ENCODE data around the gene GNPNAT1. TPM values are rescaled to one million over a fixed set of nuclear protein-coding genes. Genes with fewer than 3 reads are reported as not detected.

The GNPNAT1 gene
- polyA plus RNA-seq, 1 of the 3 experiments (the other 2 are of a cell fraction): 15.2 TPM

DNA sequence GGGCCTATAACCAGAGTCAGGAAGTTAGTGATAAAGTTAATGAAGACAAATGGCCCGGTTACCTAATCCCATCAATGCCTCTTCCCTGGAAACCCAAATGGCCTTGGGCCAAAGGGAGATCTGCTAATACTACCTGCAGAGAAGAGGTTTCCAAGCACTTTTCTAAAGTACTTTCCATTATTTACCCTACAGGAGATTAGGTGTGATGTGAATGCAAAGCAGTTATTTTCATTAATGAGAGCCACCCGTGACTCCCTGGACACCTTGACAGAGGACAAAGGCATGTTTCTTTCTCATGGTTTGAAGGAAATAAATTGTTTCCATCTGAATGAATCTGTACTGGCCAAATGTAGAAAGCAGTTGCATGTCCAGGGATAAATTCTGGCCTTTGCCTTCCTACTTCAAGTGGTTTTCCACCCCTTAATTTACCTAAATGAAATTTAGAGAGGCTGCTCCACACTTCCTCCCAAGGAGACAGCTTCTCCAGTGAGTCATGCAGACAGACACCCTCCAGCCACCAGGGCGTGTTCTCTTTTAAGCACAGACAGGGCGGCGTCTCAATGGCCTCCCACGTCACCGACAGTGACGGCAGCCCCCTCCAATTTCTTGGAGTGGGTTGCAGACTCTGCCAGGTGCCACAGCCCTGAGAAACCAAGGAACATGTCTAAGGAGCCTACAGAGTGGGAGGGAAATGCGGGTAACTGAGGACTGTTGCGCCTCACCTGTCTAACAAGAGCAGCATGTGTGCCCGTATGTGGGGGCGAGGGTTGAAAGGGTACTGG is 43.9 kb upstream of the GNPNAT1 start:
- Histone ChIP-seq H3K4me3 (ENCODE audit: low read depth in 2 of 2, low read length in 1 of 2) (peak overlapping the region; percentile 15 to 47; a peak in 2 of 4 replicates), H3K9me3 (no peaks in the 10 kb centered on the region), H2AFZ (ENCODE audit: low read depth) (no peak overlapping the region; the same call in 1 of the 2 replicates), H3F3A (replicated peaks; ENCODE audit: insufficient read depth) (peaks cover 36% of the 10 kb centered on the region), H4K20me1 (ENCODE audit: insufficient read depth) (no peaks in the 10 kb centered on the region), H3K4me1 (ENCODE audit: control insufficient read depth in 1 of 2, insufficient read depth in 2 of 2, low read depth in 1 of 2, low read length in 1 of 2) (peaks cover 26 to 48% of the 10 kb centered on the region in 2 experiments), H3K79me2 (ENCODE audit: insufficient read depth) (no peaks in the 10 kb centered on the region), H3K27ac (ENCODE audit: low read depth in 2 of 2, low read length in 1 of 2) (peak overlapping the region; percentile 92 to 95), H3K9ac (peak overlapping the region; percentile 65; the same call in 1 of the 2 replicates), H3K36me3 (replicated peaks in 1 of 2; ENCODE audit: control insufficient read depth in 1 of 2, insufficient read depth in 2 of 2, low read length in 1 of 2) (no peaks in the 10 kb centered on the region), H3K4me2 (peak overlapping the region; percentile 66), H3K9me2 (no peaks in the 10 kb centered on the region), H3K27me3 (ENCODE audit: insufficient read depth) (no peaks in the 10 kb centered on the region)
- ChIA-PET POLR2A (no interaction called here), CTCF (interaction anchor here (0.7 to 1.9 kb wide), 6 partner anchors 13 to 471 kb away, joined by 3 to 6 read pairs (median 4); no protein-coding TSS in a partner anchor)
- peak; percentile 63 for DNase-seq
- WGBS (ENCODE audit: low lambda C conversion rate): 31% methylated on average over 12 of the region's 12 CpGs
- no peak for TF ChIP-seq EZH2phosphoT487 (IDR thresholded peaks at IDR 0.05; ENCODE audit: borderline replicate concordance, low read depth)
- peak; percentile 71 for TF ChIP-seq FOSL2 (IDR thresholded peaks at IDR 0.05; ENCODE audit: borderline replicate concordance, low read depth)
- TF ChIP-seq, protein P1, sequence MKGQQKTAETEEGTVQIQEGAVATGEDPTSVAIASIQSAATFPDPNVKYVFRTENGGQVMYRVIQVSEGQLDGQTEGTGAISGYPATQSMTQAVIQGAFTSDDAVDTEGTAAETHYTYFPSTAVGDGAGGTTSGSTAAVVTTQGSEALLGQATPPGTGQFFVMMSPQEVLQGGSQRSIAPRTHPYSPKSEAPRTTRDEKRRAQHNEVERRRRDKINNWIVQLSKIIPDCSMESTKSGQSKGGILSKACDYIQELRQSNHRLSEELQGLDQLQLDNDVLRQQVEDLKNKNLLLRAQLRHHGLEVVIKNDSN (IDR thresholded peaks at IDR 0.05; ENCODE audit: borderline replicate concordance, low read depth): no peak
- no peak for TF ChIP-seq TAF1 (IDR thresholded peaks at IDR 0.05; ENCODE audit: borderline replicate concordance, low read depth, low read length)
- TF ChIP-seq RFX5 (IDR thresholded peaks at IDR 0.05; ENCODE audit: low read length): no peak
- TF ChIP-seq, protein P2, sequence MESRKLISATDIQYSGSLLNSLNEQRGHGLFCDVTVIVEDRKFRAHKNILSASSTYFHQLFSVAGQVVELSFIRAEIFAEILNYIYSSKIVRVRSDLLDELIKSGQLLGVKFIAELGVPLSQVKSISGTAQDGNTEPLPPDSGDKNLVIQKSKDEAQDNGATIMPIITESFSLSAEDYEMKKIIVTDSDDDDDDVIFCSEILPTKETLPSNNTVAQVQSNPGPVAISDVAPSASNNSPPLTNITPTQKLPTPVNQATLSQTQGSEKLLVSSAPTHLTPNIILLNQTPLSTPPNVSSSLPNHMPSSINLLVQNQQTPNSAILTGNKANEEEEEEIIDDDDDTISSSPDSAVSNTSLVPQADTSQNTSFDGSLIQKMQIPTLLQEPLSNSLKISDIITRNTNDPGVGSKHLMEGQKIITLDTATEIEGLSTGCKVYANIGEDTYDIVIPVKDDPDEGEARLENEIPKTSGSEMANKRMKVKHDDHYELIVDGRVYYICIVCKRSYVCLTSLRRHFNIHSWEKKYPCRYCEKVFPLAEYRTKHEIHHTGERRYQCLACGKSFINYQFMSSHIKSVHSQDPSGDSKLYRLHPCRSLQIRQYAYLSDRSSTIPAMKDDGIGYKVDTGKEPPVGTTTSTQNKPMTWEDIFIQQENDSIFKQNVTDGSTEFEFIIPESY (IDR thresholded peaks at IDR 0.05; ENCODE audit: borderline replicate concordance, low read depth): no peak
- peak; percentile 51; the same call in 1 of the 2 replicates for TF ChIP-seq NFIC (IDR thresholded peaks at IDR 0.05; ENCODE audit: borderline replicate concordance)
- peak; percentile 56 for TF ChIP-seq JUND (IDR thresholded peaks at IDR 0.05)
- TF ChIP-seq, protein P3, sequence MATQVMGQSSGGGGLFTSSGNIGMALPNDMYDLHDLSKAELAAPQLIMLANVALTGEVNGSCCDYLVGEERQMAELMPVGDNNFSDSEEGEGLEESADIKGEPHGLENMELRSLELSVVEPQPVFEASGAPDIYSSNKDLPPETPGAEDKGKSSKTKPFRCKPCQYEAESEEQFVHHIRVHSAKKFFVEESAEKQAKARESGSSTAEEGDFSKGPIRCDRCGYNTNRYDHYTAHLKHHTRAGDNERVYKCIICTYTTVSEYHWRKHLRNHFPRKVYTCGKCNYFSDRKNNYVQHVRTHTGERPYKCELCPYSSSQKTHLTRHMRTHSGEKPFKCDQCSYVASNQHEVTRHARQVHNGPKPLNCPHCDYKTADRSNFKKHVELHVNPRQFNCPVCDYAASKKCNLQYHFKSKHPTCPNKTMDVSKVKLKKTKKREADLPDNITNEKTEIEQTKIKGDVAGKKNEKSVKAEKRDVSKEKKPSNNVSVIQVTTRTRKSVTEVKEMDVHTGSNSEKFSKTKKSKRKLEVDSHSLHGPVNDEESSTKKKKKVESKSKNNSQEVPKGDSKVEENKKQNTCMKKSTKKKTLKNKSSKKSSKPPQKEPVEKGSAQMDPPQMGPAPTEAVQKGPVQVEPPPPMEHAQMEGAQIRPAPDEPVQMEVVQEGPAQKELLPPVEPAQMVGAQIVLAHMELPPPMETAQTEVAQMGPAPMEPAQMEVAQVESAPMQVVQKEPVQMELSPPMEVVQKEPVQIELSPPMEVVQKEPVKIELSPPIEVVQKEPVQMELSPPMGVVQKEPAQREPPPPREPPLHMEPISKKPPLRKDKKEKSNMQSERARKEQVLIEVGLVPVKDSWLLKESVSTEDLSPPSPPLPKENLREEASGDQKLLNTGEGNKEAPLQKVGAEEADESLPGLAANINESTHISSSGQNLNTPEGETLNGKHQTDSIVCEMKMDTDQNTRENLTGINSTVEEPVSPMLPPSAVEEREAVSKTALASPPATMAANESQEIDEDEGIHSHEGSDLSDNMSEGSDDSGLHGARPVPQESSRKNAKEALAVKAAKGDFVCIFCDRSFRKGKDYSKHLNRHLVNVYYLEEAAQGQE (IDR thresholded peaks at IDR 0.05; ENCODE audit: low read depth, low read length): no peak
- 0 out of 2 replicates have a peak, but pooled peaks have one; percentile 10 for TF ChIP-seq SIN3A (IDR thresholded peaks at IDR 0.05; ENCODE audit: borderline replicate concordance, low read depth, low read length)
- peak; percentile 81; the same call in 1 of the 2 replicates for TF ChIP-seq RCOR1 (IDR thresholded peaks at IDR 0.05; ENCODE audit: low read length)
- TF ChIP-seq EP300 (IDR thresholded peaks at IDR 0.05; ENCODE audit: borderline replicate concordance in 1 of 2, low read depth in 1 of 2, low read length in 1 of 2): peak; percentile 79 to 90; a peak in 3 of 4 replicates
- TF ChIP-seq, protein P4, sequence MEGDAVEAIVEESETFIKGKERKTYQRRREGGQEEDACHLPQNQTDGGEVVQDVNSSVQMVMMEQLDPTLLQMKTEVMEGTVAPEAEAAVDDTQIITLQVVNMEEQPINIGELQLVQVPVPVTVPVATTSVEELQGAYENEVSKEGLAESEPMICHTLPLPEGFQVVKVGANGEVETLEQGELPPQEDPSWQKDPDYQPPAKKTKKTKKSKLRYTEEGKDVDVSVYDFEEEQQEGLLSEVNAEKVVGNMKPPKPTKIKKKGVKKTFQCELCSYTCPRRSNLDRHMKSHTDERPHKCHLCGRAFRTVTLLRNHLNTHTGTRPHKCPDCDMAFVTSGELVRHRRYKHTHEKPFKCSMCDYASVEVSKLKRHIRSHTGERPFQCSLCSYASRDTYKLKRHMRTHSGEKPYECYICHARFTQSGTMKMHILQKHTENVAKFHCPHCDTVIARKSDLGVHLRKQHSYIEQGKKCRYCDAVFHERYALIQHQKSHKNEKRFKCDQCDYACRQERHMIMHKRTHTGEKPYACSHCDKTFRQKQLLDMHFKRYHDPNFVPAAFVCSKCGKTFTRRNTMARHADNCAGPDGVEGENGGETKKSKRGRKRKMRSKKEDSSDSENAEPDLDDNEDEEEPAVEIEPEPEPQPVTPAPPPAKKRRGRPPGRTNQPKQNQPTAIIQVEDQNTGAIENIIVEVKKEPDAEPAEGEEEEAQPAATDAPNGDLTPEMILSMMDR (IDR thresholded peaks at IDR 0.05): no peak
- TF ChIP-seq, protein P5, sequence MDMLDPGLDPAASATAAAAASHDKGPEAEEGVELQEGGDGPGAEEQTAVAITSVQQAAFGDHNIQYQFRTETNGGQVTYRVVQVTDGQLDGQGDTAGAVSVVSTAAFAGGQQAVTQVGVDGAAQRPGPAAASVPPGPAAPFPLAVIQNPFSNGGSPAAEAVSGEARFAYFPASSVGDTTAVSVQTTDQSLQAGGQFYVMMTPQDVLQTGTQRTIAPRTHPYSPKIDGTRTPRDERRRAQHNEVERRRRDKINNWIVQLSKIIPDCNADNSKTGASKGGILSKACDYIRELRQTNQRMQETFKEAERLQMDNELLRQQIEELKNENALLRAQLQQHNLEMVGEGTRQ (IDR thresholded peaks at IDR 0.05; ENCODE audit: borderline replicate concordance, low read depth, low read length): no peak
- no peak for TF ChIP-seq TEAD4 (IDR thresholded peaks at IDR 0.05; ENCODE audit: borderline replicate concordance, insufficient read depth)
- no peak for TF ChIP-seq MEF2A (IDR thresholded peaks at IDR 0.05; ENCODE audit: borderline replicate concordance, low read depth)
- TF ChIP-seq CHD2 (IDR thresholded peaks at IDR 0.05; ENCODE audit: low read length, partially characterized antibody): peak; percentile 62
- peak; percentile 37; the same call in 1 of the 2 replicates for TF ChIP-seq POLR2AphosphoS5 (IDR thresholded peaks at IDR 0.05; ENCODE audit: low read depth, low read length)
- TF ChIP-seq FOXJ3 (CRISPR knock-in tag; IDR thresholded peaks at IDR 0.05): no peak
- no peak for TF ChIP-seq ELF1 (IDR thresholded peaks at IDR 0.05)
- TF ChIP-seq, protein P6, sequence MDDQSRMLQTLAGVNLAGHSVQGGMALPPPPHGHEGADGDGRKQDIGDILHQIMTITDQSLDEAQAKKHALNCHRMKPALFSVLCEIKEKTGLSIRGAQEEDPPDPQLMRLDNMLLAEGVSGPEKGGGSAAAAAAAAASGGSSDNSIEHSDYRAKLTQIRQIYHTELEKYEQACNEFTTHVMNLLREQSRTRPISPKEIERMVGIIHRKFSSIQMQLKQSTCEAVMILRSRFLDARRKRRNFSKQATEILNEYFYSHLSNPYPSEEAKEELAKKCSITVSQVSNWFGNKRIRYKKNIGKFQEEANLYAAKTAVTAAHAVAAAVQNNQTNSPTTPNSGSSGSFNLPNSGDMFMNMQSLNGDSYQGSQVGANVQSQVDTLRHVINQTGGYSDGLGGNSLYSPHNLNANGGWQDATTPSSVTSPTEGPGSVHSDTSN (IDR thresholded peaks at IDR 0.05): peak; percentile 69

Data from SK-N-SH (cell line).